H9 (cell line): ENCODE data around the gene CAPN9. TPM values are rescaled to one million over a fixed set of nuclear protein-coding genes. Genes with fewer than 3 reads are reported as not detected.
"Not testable (repeated sequence)": the region's sequence is repeated elsewhere in the genome, so short reads cannot be mapped to it uniquely, and the experiment has no call there.

Source experiments
- DNase-seq: peaks from one replicate; pipeline ENCODE4 v3.0.0-alpha.2; 2017
- H2AFZ ChIP-seq: one replicate; pipeline ENCODE4 v1.6.1; 2013; ENCODE audit warnings: mild to moderate bottlenecking, low read length, control low read depth, moderate library complexity
- H2AK5ac ChIP-seq: 2 replicates; pipeline ENCODE4 v1.6.1; 2013; ENCODE audit warnings: low read length, control low read depth, mixed read lengths; ENCODE audit not compliant: insufficient read length
- H2BK120ac ChIP-seq: one replicate; pipeline ENCODE4 v1.6.1; 2013; ENCODE audit warnings: low read depth, mild to moderate bottlenecking, low read length, control low read depth, inconsistent platforms; ENCODE audit not compliant: poor library complexity, severe bottlenecking
- H2BK12ac ChIP-seq: 2 replicates; pipeline ENCODE4 v1.6.1; 2013; ENCODE audit warnings: low read length, control low read depth, mixed read lengths, low read depth; ENCODE audit not compliant: insufficient read length
- H2BK15ac ChIP-seq: 2 replicates; pipeline ENCODE4 v1.6.1; 2013; ENCODE audit warnings: low read depth, low read length, control low read depth
- H2BK20ac ChIP-seq: one replicate; pipeline ENCODE4 v1.6.1; 2013; ENCODE audit warnings: low read depth, mild to moderate bottlenecking, low read length, control low read depth, inconsistent platforms; ENCODE audit not compliant: poor library complexity, severe bottlenecking
- H2BK5ac ChIP-seq: 2 replicates; pipeline ENCODE4 v1.6.1; 2013; ENCODE audit warnings: low read length, control low read depth, mixed read lengths; ENCODE audit not compliant: insufficient read length
- H3K14ac ChIP-seq: 2 replicates; pipeline ENCODE4 v1.6.1; 2013; ENCODE audit warnings: low read length, control low read depth; ENCODE audit not compliant: insufficient read depth
- H3K18ac ChIP-seq: 2 replicates; pipeline ENCODE4 v1.6.1; 2013; ENCODE audit warnings: low read depth, mild to moderate bottlenecking, mixed read lengths, low read length, control low read depth; ENCODE audit not compliant: insufficient read length
- H3K23ac ChIP-seq: 2 replicates; pipeline ENCODE4 v1.6.1; 2013; ENCODE audit warnings: low read length, control low read depth, mixed read lengths, low read depth; ENCODE audit not compliant: insufficient read length
- H3K23me2 ChIP-seq: 2 replicates; pipeline ENCODE4 v1.6.1; 2013; ENCODE audit warnings: low read depth, mild to moderate bottlenecking, mixed read lengths, low read length, control low read depth; ENCODE audit not compliant: insufficient read length, poor library complexity, severe bottlenecking
- H3K27ac ChIP-seq: 2 replicates; pipeline ENCODE4 v1.5.1; 2013; ENCODE audit warnings: low read length, control low read depth, mixed read lengths, low read depth; ENCODE audit not compliant: insufficient read length
- H3K27me3 ChIP-seq: 2 replicates; pipeline ENCODE4 v1.6.1; 2013; ENCODE audit warnings: low read length, control low read depth, inconsistent platforms; ENCODE audit not compliant: insufficient read depth
- H3K4ac ChIP-seq: 2 replicates; pipeline ENCODE4 v1.6.1; 2013; ENCODE audit warnings: low read depth, mild to moderate bottlenecking, control low read depth, inconsistent platforms, low read length, moderate library complexity
- H3K4me1 ChIP-seq: 2 replicates; pipeline ENCODE4 v1.6.1; 2013; ENCODE audit warnings: low read length, control low read depth, inconsistent platforms; ENCODE audit not compliant: insufficient read depth
- H3K4me2 ChIP-seq: 2 replicates; pipeline ENCODE4 v1.6.1; 2013; ENCODE audit warnings: low read length, control low read depth, mixed read lengths; ENCODE audit not compliant: insufficient read length, insufficient read depth
- H3K56ac ChIP-seq: 2 replicates; pipeline ENCODE4 v1.6.1; 2013; ENCODE audit warnings: low read depth, mild to moderate bottlenecking, mixed read lengths, low read length, control low read depth; ENCODE audit not compliant: insufficient read length
- H3K79me1 ChIP-seq: 2 replicates; pipeline ENCODE4 v1.6.1; 2013; ENCODE audit warnings: low read depth, mild to moderate bottlenecking, moderate library complexity, low read length, control low read depth, inconsistent platforms; ENCODE audit not compliant: insufficient read depth, poor library complexity, severe bottlenecking
- H3K79me2 ChIP-seq: 2 replicates; pipeline ENCODE4 v1.6.1; 2013; ENCODE audit warnings: low read length, control low read depth, inconsistent platforms; ENCODE audit not compliant: insufficient read depth
- H3K9ac ChIP-seq: 2 replicates; pipeline ENCODE4 v1.6.1; 2013; ENCODE audit warnings: low read length, control low read depth, mixed read lengths; ENCODE audit not compliant: insufficient read length; ENCODE audit errors: extremely low read depth
- H3K9me3 ChIP-seq: one replicate; pipeline ENCODE4 v1.6.1; 2013; ENCODE audit warnings: low read depth, low read length, inconsistent platforms; ENCODE audit not compliant: control insufficient read depth
- H3T11ph ChIP-seq: one replicate; pipeline ENCODE4 v1.6.1; 2013; ENCODE audit warnings: mild to moderate bottlenecking, low read length, control low read depth, inconsistent platforms
- H4K20me1 ChIP-seq: one replicate; pipeline ENCODE4 v1.6.1; 2013; ENCODE audit not compliant: control insufficient read depth, insufficient read length, insufficient read depth
- H4K5ac ChIP-seq: 2 replicates; pipeline ENCODE4 v1.6.1; 2013; ENCODE audit warnings: low read depth, mild to moderate bottlenecking, mixed read lengths, low read length, control low read depth; ENCODE audit not compliant: insufficient read length
- H4K8ac ChIP-seq: replicated peaks from 2 replicates; pipeline ENCODE4 v1.6.1; 2013; ENCODE audit warnings: low read length, control low read depth, mixed read lengths, low read depth; ENCODE audit not compliant: insufficient read length
- H4K91ac ChIP-seq: 2 replicates; pipeline ENCODE4 v1.6.1; 2013; ENCODE audit warnings: low read depth, mild to moderate bottlenecking, moderate library complexity, mixed read lengths, low read length, control low read depth; ENCODE audit not compliant: insufficient read length
- H3K27ac Mint-ChIP-seq, 3 experiments: 2 replicates in 2 of 3; 3 replicates in 1 of 3; pipeline ENCODE4 v1.8.0; 2020 to 2021; ENCODE audit warnings: mixed read lengths in 3 of 3, mild to moderate bottlenecking in 1 of 3, moderate library complexity in 1 of 3
- H3K27me3 Mint-ChIP-seq: 2 replicates; pipeline ENCODE4 v1.8.0; 2021; ENCODE audit warnings: low read depth, mild to moderate bottlenecking, moderate library complexity, mixed read lengths
- H3K36me3 Mint-ChIP-seq, 3 experiments: 2 replicates in 2 of 3; 3 replicates in 1 of 3; pipeline ENCODE4 v1.8.0; 2020 to 2021; ENCODE audit warnings: low read depth in 3 of 3, mixed read lengths in 3 of 3; ENCODE audit not compliant: insufficient read depth in 1 of 3
- H3K4me1 Mint-ChIP-seq, 2 experiments: 2 replicates each; pipeline ENCODE4 v1.8.0; 2020; ENCODE audit warnings: mixed read lengths in 2 of 2
- H3K4me3 Mint-ChIP-seq, 2 experiments: 2 replicates in 1 of 2; 3 replicates in 1 of 2; pipeline ENCODE4 v1.8.0; 2020 to 2021; ENCODE audit warnings: mild to moderate bottlenecking in 2 of 2, mixed read lengths in 2 of 2, moderate library complexity in 1 of 2
- H3K9me3 Mint-ChIP-seq, 2 experiments: 2 replicates in 1 of 2; 3 replicates in 1 of 2; pipeline ENCODE4 v1.8.0; 2020; ENCODE audit warnings: mild to moderate bottlenecking in 2 of 2, mixed read lengths in 2 of 2, moderate library complexity in 1 of 2
- CTCF ChIP-seq: fragments of 200-600 bp; sonication (generic); conservative IDR thresholded peaks from 3 replicates; pipeline ENCODE4 v1.8.0; 2021; ENCODE audit warnings: antibody characterized with exemption, mild to moderate bottlenecking
- WGBS: extraction: QIAGEN DNeasy Blood & Tissue Kit; methylation state at CpG from one replicate; pipeline ENCODE4 v1.1.7; 2013; ENCODE audit warnings: missing lambda C conversion rate, low lambda C conversion rate, mixed read lengths; ENCODE audit not compliant: insufficient read length; ENCODE audit errors: extremely low coverage; 5-methylcytosine and 5-hydroxymethylcytosine counted together
- total RNA-seq: library from RNA; stranded (reverse); gene quantifications from 2 replicates; pipeline ENCODE4 v1.2.1, GENCODE V29; 2021

The CAPN9 gene
- total RNA-seq, 1 experiment from 2014 or later, result 0.22 TPM

DNA sequence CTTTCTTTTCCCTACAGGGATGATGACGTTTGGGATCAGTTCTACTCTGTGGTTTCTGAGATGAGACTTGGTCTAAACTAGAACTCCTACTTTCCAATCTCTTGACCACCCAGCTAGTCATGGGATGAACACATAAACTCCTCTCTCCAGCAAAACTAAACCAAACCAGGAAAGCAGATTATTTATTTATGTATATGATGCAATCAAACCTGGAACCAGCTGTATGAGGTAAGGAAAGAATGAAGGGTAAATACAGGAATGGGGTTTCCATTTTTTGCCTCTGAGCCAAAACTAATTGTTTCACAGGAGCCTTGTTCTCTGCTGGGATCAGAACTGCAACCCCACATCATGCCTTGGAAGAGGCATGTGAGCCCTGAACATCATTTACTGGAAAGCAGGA is 29.9 kb upstream of the CAPN9 start:
- no peak for DNase-seq
- Mint-ChIP-seq H3K4me3 (no peak overlapping the region), H3K36me3 (peaks cover 4 to 6% (median 5%) of the 10 kb centered on the region in 3 experiments), H3K4me1 (peaks cover 7 to 16% of the 10 kb centered on the region in 2 experiments), H3K27ac (no peak overlapping the region), H3K9me3 (peaks cover 11 to 13% of the 10 kb centered on the region in 2 experiments), H3K27me3 (peaks cover 13% of the 10 kb centered on the region)
- Histone ChIP-seq H2AK5ac (no peak overlapping the region), H4K8ac (no peak overlapping the region), H3K27ac (no peak overlapping the region), H3K18ac (no peak overlapping the region), H2BK12ac (no peak overlapping the region), H3K56ac (no peak overlapping the region), H2BK20ac (no peak overlapping the region), H3K27me3 (no peaks in the 10 kb centered on the region), H3K23ac (no peak overlapping the region), H3K4ac (no peak overlapping the region), H4K91ac (no peak overlapping the region), H2AFZ (no peak overlapping the region), H4K5ac (no peak overlapping the region), H3K14ac (no peak overlapping the region), H3K9me3 (peaks cover 4% of the 10 kb centered on the region), H4K20me1 (no peaks in the 10 kb centered on the region), H3K9ac (no peak overlapping the region), H3T11ph (no peak overlapping the region), H2BK15ac (no peak overlapping the region), H3K79me1 (no peaks in the 10 kb centered on the region), H3K4me2 (no peak overlapping the region), H3K79me2 (no peaks in the 10 kb centered on the region), H3K23me2 (no peaks in the 10 kb centered on the region), H3K4me1 (no peaks in the 10 kb centered on the region), H2BK5ac (no peak overlapping the region), H2BK120ac (no peak overlapping the region)
- no peak for TF ChIP-seq CTCF
- WGBS, result no CpG with 5 or more reads among the region's 1 CpG

GRCh38 chr1:230721849-230722522 is 25.2 kb upstream of the CAPN9 start:
- not testable (repeated sequence) for H3K18ac ChIP-seq, H2BK12ac ChIP-seq, H2AFZ ChIP-seq, H3K27me3 Mint-ChIP-seq, H2BK15ac ChIP-seq, H3K14ac ChIP-seq, H3K9ac ChIP-seq, H2BK5ac ChIP-seq, H3K79me1 ChIP-seq, H3K23ac ChIP-seq, H3K23me2 ChIP-seq, H3K4me2 ChIP-seq, H3K56ac ChIP-seq, H4K91ac ChIP-seq, H2BK120ac ChIP-seq, H3K27ac ChIP-seq, H3T11ph ChIP-seq, H2AK5ac ChIP-seq, H4K20me1 ChIP-seq, H3K4me1 Mint-ChIP-seq, H3K79me2 ChIP-seq, H3K4me1 ChIP-seq, H3K27me3 ChIP-seq, H4K5ac ChIP-seq, H3K4ac ChIP-seq, DNase-seq, H3K4me3 Mint-ChIP-seq, H3K27ac Mint-ChIP-seq, H3K36me3 Mint-ChIP-seq, H2BK20ac ChIP-seq, H4K8ac ChIP-seq
- no CpG with 5 or more reads among the region's 3 CpGs for WGBS
- peaks cover 12% of the 10 kb centered on the region for H3K9me3 ChIP-seq
- H3K9me3 Mint-ChIP-seq, result peaks cover 18 to 23% of the 10 kb centered on the region in 2 experiments
